ENCODE measurements around the gene NEURL2.
"Not testable (repeated sequence)": the region's sequence is repeated elsewhere in the genome, so short reads cannot be mapped to it uniquely, and the experiment has no call there.

NEURL2 gene

DNA sequence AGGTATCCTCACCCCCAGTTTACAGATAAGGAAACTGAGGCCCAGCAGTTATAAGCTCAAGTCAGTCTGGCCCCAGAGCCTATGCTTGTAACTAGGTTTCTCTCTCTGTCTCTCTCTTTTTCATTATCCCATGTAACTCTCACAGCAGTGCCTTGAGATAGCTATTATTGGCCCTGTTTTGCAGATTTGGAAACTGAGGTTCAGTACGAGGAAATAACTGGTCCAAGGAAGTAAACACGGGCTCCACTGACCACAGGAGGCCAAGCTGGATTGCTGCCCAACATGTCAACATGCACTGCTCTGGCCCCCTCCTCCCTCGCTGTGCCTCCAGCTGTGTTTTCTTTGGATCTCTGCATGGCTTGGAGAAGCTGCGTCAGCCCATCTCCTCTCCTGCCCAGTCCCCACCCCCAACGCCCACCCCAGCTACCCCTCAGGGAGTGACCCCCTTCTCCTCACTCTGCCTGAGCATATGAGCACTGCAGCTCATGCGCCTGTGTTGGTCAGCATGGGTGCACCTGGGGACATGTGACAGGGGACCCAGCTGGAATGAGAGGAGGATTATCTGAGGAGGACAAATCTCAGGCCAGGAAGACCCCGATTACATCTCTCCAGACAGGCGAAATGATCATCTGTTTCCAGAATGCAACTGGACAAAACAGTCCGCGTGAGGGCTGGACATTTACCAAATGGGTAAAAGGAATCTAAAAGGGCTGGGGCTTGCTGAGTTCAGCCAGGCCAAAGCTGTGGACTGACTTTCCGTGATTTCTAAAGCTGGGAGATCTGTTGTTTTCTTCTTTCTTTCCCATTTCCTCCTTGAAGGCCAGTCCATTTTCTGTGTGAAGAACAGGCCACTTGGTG lies 28.8 kb upstream of the NEURL2 start:
- DNase-seq, result no peak

DNA sequence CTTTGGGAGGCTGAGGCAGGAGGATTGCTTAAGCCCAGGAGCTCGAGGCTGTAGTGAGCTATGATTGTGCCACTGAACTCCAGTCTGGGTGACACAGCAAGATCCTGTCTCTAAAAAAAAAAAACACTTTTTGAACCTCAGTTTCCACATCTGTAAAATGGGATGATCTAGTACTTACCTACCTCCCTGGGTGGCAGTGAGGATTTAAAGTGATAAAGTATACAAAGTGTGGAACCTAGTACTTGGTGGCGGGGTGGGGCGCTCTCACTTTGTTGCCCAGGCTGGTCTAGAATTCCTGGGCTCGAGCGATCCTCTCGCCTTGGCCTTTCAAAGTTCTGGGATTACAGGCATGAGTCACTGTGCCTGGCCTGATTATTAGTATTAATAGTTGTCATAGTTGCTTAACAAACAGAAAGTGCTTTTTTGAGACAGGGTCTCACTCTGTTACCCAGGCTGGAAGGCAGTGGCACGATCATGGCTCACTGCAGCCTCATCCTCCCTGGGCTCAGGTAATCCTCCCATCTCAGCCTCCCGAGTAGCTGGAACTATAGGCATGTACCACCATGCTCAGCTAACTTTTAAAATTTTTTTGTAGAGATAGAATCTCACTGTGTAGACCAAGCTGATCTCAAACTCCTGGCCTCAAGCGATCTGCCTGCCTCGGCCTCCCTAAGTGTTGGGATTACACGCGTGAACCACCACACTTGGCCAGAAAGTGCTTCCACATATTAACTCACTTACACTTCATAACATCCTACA lies 27.9 kb upstream of the NEURL2 start:
- no peak for DNase-seq

DNA sequence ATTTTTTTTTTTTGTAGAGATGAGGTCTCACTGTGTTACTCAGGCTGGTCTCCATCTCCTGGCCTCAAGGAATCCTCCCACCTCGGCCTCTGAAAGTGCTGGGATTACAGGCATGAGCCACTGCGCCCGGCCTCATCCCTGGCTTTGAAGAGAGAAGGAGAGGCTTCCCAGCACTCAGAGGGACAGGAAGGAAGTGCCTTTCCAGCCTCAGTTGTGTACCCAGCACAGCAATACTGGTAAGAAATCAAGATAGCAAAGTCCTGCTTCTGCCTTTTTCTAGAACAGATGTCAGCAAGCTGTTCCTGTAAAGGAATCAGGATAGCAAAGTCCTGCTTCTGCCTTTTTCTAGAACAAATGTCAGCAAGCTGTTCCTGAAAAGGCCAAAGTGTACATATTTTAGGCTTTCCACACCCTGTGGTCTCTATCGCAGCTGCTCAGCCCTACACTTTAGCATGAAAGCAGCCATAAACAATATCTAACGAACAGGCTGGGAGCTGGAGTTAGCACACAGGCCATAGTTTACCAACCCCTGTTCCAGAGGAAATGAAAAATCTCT lies 27.3 kb upstream of the NEURL2 start:
- DNase-seq, result no peak

DNA sequence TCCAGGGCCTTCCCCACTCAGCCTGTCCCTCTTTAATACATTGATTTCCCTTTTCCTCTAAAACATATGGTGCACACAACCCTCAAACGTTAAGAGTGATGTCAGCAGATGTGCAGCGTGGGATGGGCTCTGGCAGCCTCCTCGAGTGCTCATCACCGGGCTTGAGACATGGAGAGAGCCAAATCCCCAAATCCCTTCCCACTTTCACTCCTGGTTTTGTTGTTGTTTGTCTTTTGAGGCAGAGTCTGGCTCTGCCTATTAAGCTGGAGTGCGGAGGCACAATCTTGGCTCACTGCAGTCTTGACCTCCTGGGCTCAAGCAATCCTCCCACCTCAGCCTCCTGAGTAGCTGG lies 26.8 kb upstream of the NEURL2 start:
- DNase-seq, result no peak

- DNase-seq, result no peak
Measured at GRCh38 chr20:45913116-45913515, 22.1 kb upstream of the NEURL2 start.

DNA sequence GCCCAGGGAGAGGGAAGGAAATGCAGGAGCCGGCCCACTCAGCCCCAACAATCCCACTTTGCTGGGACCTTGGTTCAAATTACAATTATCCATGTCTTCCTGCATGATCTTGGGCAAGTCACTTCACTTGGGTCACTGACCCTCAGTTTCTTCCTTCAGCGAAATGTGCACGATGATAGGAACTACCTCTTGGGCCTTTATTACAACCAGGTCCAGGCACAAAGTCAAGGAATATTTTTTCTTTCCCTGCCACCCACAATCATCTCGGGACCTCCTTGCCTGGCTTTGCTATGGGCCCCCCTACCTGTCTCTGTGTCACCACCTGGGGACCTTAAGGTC lies 21.3 kb upstream of the NEURL2 start:
- no peak for DNase-seq

GRCh38 chr20:45911486-45912343 lies 20.7 kb upstream of the NEURL2 start, which contains the start of gene PLTP:
PLTP (minus strand) TSS chr20:45912155; CDS start chr20:45911452, 703 bp downstream.
- peak in 1 of 4 experiments; percentile 10 for DNase-seq

- peak; percentile 69 to 95 (median 84) for DNase-seq
Measured at GRCh38 chr20:45910670-45911485, 19.9 kb upstream of the NEURL2 start.

GRCh38 chr20:45909817-45910669 lies 19.0 kb upstream of the NEURL2 start:
- DNase-seq, result no peak

DNA sequence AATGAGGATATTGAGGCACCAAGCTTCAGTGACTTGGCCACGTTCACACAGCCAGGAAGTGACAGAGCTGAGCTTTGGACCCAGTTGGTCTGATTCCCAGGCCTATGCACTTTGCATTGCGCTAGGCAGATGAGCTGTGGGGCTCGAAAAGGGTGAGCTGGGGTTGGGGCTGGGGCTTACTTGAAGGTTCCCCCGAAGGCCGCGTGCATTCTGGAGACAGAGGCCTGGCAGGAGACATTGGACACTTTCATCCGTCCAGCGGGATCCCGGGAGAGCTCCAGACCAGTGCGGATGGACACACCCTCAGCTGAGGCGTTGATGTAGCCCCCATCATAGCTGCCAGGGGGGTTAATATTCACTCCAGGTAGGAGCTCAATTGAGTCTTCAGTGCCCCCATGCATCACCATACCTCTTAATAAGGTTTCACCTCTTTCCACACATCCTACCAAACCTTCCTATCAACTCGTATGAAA lies 18.4 kb upstream of the NEURL2 start:
- no peak for DNase-seq

- no peak for DNase-seq
Measured at GRCh38 chr20:45908084-45908483, 17.1 kb upstream of the NEURL2 start.

GRCh38 chr20:45907219-45907948 lies 16.4 kb upstream of the NEURL2 start:
- DNase-seq, result no peak

- DNase-seq, result no peak
Measured at GRCh38 chr20:45905505-45906079, 14.6 kb upstream of the NEURL2 start.

DNA sequence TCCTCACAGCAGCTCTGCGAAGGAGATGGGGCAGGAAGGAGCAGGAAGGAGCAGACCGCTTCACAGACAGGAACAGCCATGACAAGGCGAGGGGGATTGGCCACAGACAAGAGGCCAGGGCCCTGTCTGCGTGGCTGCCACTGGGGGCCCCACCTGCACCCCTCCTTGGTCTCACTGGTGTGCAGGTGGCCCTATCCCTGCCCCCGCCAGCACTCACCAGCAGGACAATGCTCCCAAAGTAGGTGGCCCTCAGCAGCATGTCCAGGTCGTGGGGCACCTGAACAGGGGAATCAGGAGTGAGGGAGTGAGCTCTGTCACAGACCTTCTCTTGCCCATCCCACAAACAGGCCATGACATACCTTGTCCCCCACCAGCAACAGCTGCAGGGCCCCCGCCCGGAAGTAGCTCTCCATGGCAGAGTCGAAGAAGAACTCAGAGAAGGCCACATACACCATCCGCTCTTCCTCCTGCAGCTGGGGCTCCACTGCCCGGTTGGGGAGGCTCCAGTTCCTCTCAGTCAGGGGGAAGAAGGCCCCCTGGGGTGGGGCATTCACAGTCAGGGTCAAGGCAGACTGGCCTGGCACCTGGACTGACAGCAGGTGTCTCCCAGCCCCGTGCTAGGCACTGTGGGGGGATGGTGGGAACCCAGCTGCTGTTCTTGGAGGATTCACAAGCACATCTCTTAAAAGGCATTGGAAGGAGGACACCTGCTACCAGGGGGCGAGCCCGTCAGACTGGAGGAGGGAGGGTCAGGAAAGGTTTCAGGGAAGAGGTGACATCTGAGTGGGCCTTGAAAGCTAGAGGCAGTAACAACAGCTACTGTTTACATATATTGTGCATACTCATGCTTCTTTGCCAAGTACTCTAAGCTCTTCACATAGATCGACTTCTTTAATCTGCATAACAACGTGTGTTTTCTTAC lies 13.8 kb upstream of the NEURL2 start:
- DNase-seq, result no peak

DNA sequence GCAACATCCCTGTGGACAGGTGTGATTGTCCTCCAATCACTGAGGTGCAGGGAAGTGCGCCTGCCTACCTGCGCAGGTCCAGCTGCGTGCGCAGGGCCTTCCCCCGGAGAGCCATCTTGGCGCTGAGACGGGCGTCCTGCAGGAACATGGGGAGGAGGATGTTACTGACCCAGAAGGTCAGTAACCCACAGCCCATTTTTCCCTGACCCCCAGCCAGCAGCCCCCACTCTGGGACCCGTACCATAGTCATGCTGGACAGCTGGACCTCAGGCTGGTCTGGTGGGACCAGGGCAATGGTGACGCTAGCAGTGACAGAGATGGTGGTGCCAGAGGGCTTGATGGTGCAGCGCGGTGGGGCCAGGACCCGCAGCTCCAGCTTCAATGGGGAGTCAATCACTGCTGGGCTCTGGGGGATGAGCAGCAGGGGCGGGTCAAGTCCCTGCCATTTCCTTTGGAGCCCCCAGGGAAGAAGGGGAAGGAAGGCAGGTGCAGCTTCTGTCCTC lies 11.2 kb upstream of the NEURL2 start:
- no peak for DNase-seq

DNA sequence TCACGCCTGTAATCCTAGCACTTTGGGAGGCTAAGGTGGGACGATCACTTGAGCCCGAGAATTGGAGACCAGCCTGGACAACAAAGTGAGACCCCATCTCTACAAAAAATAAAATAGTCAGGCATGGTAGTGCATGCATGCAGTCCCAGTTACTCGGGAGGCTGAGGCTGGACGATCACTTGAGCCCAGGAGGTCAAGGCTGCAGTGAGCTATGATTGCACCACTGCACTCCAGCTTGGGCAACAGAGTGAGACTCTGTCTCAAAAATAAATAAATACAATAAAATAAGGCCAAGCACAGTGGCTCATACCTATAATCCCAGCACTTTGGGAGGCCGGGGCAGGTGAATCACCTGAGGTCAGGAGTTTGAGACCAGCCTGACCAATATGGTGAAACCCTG lies 10.3 kb upstream of the NEURL2 start:
- DNase-seq, result not testable (repeated sequence)

GRCh38 chr20:45899046-45899835 lies 8.2 kb upstream of the NEURL2 start:
- DNase-seq, result no peak

GRCh38 chr20:45898285-45898684 lies 7.3 kb upstream of the NEURL2 start:
- DNase-seq, result no peak

Measured in activated CD4-positive, CD25-positive, alpha-beta regulatory T cell (primary cell).